HG02943 (cell line): ENCODE data around the gene FAM110D.

Experiments used
- ATAC-seq: cut with Tn5 transposase; IDR thresholded peaks from one replicate; pipeline ENCODE4 v1.9.1; 2021; ENCODE audit warnings: mild to moderate bottlenecking, low read depth, moderate library complexity; ENCODE audit not compliant: unreplicated experiment

The FAM110D gene

GRCh38 chr1:26158908-26159742 lies at the start of gene FAM110D:
Gene FAM110D (plus strand): TSS chr1:26159079. CDS start chr1:26161292, 2,213 bp downstream.
- ATAC-seq: no peak

DNA sequence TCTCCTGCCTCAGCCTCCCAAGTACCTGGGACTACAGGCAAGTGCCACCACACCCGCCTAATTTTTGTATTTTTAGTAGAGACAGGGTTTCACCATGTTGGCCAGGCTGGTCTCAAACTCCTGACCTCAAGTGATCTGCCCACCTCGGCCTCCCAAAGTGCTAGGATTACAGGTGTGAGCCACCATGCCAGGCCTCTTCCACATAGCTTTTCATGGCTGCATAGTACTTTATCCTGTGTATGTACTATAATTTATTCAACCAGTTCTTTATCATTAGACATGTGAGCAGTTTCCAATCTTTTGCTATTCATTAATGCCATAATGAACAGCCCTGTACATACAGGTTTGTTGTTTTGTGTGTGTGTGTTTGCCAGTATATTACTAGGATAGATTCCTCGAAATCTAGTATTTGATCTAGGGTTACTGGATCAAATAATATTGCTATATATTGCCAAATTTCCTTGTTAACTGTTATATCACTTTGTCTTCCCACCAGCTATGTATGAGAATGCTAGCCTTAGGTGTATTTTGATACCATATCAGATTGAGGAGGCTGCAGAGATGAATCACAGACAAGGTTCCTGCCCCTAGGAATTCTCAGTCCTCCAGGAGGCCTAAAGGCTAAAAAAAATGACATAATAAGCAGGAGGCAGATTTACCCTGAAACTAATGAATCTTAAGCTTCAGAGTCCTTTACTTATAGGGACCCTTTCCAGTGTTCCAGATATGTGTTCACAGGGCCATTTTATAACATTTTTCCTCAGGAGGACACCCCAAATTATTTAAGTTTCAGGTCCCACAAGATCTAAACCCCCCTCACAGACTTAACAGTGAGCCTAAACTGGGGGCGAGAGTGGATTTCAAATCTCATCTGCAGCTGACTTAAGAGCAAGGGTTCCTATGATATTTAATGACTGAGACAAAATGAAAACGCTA lies 49.4 kb upstream of the FAM110D start:
- no peak for ATAC-seq

GRCh38 chr1:26110731-26111529 lies 47.9 kb upstream of the FAM110D start:
- ATAC-seq: peak; percentile 46

GRCh38 chr1:26111530-26112406 lies 47.1 kb upstream of the FAM110D start, which contains the start of gene PDIK1L:
Gene PDIK1L (plus strand): TSS chr1:26111824. CDS start chr1:26114309, 2,485 bp downstream.
- ATAC-seq: peak; percentile 56

DNA sequence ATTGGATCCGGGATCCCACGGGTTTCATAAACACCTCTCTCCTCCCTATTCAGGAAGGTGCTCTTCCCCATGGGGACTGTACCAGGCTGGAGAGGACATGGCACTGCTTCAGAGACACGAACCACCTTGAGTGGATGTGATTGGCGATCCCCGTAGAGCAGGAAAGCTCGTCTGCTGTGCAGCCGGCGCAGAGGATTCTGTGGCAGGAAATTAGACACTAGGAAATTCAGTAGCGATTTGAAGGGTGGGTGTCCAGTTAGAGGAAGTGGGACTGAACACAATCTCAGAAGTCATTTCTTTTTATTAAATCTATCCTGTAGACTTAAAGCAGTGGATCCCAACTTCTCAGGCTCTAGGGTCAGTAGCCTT lies 46.5 kb upstream of the FAM110D start:
- ATAC-seq: peak; percentile 7

DNA sequence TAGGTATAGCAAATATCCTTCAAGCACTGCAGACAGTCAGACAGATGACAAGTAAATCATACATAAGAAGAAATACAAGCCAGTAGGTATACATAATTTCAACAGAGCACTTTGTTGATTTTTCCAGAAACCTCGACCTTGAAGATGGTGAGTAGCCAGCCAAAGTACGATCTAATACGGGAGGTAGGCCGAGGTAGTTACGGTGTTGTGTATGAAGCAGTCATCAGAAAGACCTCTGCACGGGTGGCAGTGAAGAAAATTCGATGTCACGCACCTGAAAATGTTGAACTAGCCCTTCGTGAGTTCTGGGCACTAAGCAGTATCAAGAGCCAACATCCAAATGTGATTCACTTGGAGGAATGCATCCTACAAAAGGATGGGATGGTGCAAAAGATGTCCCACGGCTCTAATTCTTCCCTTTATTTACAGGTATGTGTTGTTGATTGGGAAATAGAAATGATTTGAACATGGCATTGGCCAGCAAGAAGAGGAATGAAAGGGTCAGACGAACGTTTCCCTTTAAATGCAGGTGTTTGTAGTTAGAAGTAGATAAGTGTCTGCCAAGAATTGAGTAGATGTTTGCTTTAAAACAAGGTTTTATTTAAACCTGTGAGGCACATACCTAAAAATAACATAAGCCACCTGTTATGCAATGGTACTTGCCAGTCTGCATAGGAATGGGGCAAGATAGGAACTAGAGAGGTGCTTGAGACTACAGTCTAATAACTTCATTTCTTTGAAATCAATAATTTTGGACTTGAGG lies 44.5 kb upstream of the FAM110D start:
- ATAC-seq: no peak

DNA sequence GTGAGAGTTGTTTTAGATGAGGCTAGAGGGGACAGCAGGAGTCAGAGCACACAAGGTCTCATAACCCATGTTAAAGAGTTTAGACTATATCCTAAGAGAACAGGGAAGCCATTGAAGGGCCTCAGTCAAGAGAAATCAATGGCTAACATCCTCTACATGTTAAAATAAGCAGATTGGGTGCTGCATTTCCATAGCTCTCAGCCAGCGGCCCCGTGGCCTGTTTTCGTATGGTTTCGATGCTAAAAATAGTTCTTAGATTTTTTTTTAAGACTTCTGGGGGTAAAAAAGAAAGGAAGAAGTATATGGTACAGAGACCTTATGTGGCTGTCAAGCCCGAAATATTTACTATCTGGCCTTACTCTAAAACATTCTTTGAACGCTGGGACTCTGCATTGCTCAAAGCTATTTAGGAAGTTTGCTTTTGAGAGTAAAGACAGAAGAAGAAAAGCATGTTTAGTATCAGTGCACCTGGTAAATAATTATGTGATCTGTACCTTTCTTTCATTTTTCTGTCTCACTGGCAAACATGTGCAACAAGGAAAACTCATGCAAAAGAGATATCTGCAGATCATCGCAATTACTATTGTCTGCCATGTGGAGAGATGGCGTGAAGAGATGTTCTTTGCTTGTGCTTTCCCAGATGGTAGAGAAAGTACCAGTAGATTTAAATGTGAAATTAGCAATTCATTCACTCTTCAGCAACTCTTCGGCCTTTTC lies 38.8 kb upstream of the FAM110D start:
- no peak for ATAC-seq

DNA sequence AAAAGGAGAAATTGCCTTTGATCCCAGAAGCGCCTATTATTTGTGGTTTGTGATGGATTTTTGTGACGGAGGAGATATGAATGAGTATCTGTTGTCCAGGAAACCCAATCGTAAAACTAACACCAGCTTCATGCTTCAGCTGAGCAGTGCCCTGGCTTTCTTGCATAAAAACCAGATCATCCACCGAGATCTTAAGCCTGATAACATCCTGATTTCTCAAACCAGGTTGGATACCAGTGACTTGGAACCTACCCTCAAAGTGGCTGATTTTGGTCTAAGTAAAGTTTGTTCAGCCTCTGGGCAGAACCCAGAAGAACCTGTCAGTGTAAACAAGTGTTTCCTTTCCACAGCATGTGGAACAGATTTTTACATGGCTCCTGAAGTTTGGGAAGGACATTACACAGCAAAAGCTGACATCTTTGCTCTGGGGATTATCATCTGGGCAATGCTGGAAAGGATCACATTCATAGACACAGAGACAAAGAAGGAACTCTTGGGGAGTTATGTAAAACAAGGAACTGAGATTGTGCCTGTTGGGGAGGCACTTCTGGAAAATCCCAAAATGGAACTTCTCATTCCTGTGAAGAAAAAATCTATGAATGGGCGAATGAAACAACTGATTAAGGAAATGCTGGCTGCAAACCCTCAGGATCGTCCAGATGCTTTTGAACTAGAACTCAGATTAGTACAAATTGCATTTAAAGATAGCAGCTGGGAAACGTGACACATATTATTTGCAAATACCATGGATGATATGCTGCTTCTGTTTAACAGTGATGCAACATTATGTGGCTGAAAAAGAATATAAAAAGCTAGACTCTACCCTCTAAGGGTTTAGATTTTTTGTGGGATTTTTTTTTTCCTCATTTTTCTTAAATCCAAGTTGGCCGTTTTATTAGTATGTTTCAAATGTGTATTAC lies 36.8 kb upstream of the FAM110D start:
- ATAC-seq: no peak

GRCh38 chr1:26122988-26123973 lies 35.6 kb upstream of the FAM110D start:
- ATAC-seq: no peak

DNA sequence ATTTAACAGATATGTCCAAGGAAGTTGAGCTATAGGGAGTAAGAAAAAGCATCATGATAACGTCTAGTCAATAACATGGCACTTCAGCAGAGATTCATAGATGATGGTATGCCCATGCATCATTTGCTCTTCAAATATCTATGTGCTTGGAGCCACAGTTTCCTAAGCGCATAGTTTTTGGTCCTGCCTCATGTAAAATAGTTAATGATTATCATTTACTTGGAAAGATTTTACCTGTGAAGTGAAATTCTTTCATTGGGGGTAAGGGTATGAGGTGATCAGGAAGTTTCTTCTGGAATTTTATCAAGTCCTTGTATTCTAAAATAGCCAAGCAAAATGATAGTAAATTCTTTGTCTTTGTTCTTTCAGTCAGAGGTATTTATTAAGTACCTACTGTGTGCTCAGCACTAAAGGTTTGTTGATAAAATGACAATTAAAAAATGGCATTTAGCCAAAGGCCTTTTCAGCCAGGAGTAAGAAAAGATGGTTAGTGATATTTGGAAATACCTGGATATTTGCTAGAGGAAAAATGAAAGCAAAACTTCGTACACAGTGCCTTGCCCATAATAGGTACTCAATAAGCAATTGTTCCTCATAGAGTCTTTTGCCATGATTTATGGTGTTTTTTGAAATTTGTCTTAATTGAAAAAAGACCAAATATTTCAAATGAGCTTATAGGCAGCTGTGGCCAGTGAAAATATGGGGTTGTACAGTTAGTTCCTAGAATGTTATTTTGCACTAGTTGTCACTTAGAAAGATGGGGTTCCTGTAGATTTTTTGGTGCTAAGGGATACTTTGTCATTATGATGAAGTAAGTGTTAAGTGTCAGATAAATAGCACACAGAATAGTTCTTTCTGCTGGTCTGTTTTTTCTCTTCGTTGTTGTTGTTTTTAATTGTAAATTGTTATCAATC lies 34.2 kb upstream of the FAM110D start:
- no peak for ATAC-seq

DNA sequence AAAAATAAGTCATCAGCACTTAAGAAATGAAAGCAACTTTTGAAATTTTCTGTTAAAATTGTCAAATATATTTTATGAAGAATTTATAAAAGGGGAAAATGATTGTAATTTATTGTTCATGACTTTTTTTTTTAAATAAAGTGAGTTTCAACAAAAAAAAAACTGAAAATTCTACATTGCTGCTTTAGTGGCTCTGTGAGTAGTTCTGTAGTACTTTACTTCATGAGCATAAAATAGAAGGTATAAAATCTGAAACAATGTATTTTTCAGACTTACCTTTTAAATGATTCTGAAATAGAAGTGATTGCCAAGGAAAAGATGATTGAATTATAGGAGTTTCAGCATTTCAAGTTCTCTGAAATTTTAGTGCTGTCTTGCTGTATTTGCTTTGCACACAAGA lies 33.5 kb upstream of the FAM110D start:
- no peak for ATAC-seq

GRCh38 chr1:26125946-26126320 lies 32.9 kb upstream of the FAM110D start:
- no peak for ATAC-seq

GRCh38 chr1:26126321-26127084 lies 32.4 kb upstream of the FAM110D start:
- no peak for ATAC-seq
